NK-92 treated with Interleukin-12 subunit alpha and Interleukin-12 subunit beta, amount 100 ng/mL, for 24 hours (cell line): Measurements from ENCODE around the gene RYK.

Source experiments
- DNase-seq: peaks from one replicate; lab custom pipeline; 2025; lab: John Stamatoyannopoulos, UW

The RYK gene

DNA sequence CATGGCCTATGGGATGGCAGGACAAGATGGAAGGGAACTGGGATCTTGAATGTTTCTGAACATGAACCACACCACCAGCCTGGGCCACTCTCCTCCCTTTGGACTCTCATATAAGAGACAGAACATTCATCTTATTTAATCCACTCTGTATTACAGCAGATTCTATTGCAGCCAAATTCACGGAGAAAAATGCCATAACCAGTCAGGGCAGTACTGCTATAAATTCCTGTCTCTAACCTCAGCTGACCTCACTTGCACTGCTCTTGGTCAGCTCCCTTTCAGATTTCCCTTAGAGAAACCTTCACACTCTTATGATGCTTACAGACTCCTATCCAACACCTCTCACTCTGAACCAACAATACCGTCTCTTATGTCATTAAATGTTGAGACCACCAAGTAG is 101.4 kb downstream of the RYK start:
- no peak for DNase-seq

DNA sequence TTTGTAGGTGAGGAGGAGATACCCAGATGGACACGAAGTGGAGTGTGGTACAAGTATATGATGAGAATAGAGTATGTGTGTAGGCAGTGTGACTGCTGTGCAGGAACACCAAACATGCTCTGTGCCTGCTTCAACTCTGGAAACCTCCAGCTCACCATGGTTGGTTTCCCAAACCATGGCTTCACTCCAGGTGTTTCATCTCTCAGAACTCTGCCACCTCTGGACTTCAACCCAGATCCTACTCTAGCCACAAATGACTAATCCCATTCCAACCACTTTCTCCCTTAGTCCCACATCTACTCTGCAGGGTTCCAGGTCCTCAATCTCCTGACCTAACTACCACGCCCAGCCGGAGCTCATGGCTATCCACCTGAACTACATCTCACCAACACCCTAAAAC is 102.1 kb downstream of the RYK start:
- no peak for DNase-seq

DNA sequence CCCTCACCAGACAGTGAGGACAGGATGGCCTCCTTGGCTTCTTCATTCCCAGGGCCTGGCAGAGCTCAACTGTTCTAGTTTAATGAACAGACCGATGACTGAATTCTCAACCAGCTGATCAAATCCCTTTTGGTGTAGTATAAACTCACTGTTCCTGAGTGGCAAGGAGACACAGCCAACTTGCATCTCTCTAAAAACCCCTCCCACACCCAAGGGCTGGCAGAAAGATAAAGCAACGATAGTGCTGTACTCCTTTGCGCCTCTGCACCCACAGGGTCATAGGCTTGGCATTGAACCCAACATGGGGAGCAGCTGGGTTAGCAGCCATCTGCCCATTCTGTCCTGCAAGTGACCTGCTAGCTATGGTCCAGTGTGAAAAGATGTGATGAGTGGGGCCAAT is 103.2 kb downstream of the RYK start:
- DNase-seq, result no peak

DNA sequence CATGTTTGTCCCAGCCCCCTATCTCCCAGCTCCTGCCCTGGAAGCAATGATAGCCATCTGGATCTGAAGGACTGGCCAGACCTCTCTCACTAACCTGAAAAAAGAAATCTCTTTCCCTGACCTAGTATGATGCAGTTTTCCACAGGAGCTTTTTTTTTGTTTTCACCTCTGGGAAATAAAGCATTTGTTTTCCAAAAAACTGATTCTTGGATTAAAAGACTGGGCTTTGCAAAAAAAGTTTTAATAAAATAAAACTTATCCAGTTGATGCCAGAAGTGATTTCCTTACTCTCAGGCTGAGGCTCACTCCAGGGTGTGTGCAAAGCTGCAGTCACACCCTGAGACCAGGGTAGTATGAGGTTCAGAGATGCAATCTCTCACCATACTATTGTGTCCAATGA is 104.0 kb downstream of the RYK start:
- DNase-seq, result no peak

DNA sequence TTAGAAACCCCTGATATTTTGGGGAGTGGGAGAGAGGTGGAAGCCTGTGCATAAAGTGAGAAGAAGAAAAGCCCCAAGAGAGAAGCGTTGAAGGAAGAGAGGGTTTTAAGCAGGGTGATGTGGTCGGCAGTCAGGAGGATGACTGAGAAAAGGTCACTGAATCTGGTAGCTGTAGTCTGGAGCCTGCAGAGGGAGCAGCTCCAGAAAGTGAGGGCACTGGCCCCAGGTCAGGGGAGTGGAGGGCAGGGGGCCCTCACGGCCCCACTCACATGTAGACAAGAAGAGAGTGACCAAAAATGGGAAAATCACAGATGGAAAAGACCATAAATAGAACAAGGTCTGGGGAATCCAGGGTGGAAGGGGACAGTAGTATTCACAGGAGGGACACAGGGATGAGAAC is 105.5 kb downstream of the RYK start:
- DNase-seq, result no peak

DNA sequence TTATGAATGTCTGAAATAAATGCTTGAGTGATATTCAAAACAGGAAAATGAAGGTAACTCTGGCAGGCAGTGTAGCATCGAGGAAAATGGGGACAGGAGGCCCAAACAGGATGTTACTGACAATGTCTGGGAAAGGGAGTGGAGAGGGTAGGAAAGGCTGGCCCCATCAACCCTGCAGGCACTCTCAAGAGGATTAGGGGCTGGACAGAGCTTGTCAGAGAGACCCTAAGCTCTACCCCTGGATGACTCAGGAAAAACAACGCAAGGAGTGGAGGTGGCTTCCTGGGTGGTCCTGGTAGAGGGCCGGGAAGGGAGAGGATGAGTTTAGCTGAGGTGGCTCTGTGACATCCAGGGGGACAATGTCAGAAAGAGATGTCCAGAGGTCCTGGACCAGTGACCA is 106.0 kb downstream of the RYK start:
- DNase-seq, result no peak

DNA sequence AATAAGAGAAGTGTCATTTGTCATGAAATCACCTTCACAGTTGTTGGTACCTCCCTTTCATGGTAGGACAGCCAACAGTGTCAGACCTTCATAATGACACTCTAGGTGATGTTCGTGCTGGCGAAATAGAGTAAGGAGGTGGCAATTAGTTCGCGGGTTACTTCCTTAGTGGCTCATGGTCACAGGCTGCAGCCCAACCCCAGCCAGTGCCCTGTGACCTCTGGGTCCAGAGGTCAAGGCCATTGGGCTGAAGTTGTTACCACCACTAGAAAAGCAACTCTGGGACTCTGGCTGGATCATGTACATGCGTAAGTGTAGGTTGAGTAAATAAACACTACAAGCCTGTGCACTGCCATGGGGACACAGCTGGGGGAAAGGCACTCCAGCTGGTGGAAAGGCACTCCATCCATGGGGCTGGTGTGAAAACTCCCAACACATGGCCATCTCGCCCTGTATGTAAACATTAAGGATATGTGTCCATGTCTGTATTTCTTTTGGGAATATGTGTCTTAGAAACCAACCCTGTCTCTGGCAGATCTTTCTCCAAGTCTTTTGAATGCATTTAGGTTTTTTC is 106.7 kb downstream of the RYK start:
- no peak for DNase-seq

DNA sequence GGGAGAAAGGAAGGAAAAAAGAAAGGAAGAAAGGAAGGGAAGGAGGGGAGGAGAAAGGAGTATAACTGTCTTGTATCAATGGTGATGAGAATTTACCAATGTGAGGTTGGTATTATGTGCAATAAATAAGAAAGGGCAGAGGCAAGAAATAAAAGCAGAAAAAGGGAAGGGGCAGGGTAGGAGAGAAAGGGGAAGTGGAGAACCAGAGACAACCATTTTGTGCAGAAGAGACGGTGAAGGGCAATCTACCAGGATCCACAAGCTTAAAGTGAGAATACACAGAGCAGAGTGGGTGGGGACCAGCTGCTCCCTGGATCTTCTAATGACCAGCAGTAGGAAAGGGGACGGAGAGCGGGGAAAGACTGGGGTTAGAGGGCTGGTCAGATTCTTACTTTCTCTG is 114.1 kb downstream of the RYK start:
- no peak for DNase-seq

DNA sequence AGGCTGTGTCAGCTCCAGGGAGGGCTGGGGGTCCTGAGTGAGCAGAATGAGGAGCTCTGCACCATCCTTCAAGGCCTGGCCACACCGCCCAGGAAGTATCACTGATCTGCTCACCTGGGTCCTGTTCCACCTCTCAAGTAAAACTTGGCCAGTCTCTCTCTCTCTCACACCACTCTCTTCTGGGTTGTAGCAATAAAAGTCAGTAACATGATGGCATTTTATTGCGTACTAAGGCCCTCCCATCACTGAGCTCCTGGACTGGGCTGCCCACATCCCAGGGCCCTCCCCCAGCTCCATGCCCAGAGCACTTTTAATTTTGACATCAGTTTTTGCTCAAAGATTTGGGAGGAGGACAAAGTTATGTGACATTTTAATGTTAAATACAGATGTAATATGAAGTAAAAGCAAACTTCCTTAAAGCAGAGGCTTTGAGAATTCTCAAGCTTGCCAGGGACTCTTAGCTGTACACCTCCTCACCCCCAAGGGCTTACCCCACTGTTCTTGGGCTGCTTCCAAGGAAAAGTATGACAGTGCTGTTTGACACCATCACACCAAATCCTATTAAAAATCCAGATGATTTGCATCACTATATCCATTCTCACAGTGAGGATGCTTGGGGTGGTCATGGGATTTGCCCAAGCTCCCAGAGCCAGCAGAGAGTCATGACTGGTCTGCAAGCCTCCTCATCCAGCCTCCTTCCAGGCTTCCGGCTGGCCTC is 115.8 kb downstream of the RYK start:
- no peak for DNase-seq

DNA sequence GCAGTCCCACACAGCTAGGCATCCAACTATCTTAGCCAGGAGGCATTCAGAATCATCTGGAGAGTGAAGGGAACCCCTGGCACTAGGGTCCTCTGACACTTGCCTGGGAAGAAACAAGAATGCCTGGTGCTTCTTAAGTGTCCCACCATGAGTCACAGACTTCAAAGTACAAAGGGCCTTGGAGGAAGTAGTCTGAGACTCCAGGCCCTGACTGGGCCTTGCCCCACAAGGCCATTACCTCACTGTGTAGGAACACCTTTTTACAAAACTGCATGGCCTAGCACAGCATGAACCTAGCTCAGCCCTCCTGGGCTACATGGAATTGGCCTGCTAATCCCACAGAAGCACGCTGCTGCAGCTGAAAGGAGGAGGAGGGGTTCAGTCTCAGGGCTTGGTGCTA is 116.4 kb downstream of the RYK start:
- DNase-seq, result no peak

DNA sequence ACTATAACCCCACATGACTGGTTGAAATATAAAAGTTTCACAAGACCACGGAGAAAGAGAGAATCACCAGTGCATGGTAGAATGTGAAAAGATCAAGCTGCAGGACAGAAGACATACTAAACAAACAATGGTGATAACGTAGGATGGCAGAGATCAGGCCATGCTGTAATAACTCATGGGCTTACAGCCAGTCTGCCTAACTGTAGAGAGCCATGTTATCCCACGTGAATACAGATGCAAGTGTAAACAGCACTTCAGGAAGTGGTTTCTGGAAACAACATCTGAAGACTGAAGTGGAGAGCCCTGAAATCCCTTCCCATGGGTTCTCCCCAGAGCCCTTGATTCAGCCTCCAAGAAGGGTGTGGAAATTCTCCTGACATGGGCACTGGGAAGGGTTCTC is 117.7 kb downstream of the RYK start:
- DNase-seq, result no peak

DNA sequence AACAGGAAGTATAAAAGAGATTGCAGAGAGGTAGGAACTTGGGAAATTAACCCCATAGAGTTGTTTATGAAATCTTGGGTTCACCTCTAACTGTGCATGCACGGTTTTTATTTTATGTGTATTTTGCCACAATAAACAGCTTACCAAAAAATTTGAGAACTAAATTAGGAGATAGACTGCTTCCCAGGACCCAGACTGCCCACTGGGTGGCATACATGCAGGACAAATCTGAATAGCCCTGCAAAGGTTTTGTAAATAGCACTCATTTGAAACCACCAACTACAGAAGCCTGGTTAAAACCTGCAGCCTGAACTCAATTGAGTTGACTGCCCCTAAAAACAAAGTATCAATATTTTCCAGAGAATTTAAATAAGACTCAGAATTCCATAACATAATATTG is 124.5 kb downstream of the RYK start:
- DNase-seq, result no peak

DNA sequence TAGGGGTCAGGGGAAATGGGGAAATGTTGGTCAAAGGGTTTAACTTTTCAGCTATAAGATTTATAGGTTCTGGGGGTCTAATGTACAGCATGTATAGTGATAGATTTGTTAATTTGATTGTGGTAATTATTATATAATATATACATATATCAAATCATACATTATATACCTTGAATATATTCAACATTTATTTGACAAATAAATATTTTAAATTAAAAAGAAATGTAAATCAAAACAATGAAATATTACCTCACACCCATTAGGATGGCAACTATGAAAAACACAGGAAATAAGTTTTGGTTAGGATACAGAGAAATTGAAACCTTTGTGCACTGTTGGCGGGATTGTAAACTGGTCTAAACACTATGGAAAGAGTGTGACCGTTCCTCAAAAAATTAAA is 135.9 kb downstream of the RYK start:
- no peak for DNase-seq

DNA sequence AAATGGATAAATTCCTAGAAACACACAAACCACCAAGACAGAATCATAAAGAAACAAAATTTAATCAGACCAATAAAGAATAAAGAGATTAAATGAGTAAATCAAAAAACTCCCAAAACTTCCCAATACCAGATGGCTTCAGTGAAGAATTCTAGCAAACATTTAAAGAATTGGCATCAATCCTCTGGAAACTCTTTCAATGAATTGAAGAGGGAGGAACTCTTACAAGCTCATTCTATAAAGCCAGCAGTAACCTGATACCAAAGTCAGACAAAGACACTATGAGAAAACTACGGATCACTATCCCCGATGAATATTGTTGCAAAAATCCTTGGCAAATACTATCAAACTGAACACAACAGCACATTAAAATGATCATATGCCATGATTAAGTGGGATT is 139.0 kb downstream of the RYK start:
- no peak for DNase-seq

DNA sequence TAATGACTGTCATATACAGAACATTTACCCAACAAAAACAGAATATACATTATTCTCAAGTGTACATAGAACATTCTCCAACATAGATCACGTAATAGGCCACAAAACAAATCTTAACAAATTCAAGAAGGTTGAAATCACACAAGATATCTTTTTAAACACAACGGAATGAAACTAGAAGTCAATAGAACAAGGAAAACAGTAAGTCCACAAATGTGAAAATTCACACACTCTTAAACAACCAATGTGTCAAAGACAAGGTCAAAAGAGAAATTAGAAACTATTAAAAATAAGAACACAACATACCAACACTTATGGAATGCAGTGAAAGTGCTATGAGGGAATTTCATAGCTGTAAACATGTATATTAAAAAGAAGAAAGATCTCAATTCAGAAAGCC is 139.7 kb downstream of the RYK start:
- no peak for DNase-seq
